Epidermal melanocyte (primary cell): ENCODE results near the gene PPP1R37.

Experiments
- DNase-seq: peaks from one replicate; pipeline ENCODE4 v3.0.0; 2011; ENCODE audit warnings: low spot score; ENCODE audit not compliant: insufficient read length

Gene PPP1R37

GRCh38 chr19:45169602-45170001 is 76.6 kb downstream of the PPP1R37 start:
- DNase-seq = no peak

DNA sequence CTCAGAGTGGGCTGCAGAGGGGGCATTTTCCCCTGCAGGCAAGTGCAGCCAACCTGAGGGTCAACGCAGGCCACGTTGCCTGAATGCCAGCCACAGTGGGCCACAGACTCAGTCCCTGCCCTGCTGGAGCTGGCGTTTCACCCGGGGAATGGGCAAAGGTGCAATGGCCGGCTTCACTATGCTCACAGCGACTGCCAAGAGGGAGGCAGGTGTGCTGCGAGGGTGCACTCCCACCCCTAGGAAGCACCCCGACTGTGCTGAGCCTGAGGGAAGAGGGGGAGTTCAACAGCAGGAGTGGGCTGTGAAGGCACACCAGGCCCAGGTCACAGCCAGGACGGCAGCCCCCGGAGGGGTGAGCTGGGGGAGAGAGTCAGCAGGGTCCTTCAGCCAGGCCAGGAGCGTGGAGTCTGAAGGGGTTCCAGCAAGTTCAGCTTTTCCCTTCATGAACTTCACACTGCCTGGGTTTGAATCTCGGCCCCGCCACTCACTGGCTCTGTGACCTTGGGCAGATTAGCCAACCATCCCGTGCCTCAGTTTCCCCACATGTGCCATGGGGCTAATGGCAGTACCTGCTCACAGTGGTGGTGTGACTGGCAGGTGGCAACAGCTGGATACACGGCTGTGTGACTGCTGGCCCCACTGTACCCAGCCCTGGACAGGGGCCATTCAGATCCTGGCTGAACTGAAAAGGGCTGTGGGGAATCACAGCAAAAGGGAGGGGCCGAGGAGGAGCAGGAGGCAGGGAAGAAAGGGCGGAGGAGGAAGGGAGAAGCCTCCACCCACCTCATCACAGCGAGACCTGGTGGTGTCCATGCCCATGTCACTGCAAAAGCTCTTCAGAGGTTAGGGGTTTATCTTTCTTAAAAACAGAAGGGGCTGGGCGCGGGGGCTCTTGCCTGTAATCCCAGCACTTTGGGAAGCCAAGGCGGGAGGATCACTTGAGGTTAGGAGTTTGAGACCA is 77.4 kb downstream of the PPP1R37 start:
- DNase-seq = no peak

GRCh38 chr19:45171211-45171623 is 78.2 kb downstream of the PPP1R37 start:
- DNase-seq = no peak

DNA sequence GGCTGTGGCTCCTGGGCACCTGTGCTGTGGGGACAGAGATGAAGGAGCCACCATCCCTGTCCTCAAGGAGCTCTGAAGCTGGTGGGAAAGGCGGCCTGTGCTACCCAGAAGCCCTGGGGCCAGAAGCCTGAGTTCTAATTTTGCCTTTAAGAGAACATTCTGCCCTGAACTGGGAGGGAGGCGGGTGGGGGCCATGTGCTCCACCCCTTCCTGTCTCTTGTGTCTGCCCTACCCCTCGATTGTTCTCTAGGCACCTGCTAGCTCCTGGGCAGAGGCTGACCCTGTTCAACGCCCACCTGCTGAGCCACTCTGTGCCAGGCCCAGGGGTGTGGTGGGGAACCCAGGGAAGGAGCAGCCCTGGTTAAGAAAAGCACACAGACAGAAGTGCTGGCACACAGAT is 79.2 kb downstream of the PPP1R37 start:
- DNase-seq = no peak

GRCh38 chr19:45172611-45173208 is 79.7 kb downstream of the PPP1R37 start:
- no peak for DNase-seq

DNA sequence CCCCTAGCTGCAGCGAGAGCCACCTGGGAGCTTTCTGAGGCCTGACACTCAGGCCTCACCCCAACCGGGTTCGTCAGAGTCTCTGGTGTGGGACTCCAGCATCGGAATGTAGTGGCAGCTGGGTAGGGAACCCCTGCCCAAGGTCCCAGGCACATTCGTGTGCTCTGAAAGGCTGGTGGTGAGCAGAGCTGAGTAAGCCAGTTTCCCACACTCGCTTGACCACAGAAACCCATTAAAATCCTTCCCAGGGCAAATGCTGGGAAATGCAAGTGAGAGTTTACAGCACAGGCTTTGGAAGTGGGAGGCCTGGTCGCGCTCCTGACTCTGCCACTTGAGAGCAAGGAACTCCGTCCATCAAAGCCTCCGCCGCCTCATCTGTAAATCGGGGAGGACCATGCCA is 80.8 kb downstream of the PPP1R37 start:
- no peak for DNase-seq

- DNase-seq = no peak
Measured at GRCh38 chr19:45175515-45176345, 82.8 kb downstream of the PPP1R37 start.

GRCh38 chr19:45177817-45178261 is 84.9 kb downstream of the PPP1R37 start, which contains the start of gene TRAPPC6A:
Gene TRAPPC6A (minus strand): TSS chr19:45178237. CDS start chr19:45178218, 19 bp downstream.
- DNase-seq = no peak

GRCh38 chr19:45178262-45179071 is 85.5 kb downstream of the PPP1R37 start, which contains the start of gene BLOC1S3:
Gene BLOC1S3 (plus strand): TSS chr19:45178784. CDS start chr19:45179297, 513 bp downstream.
- peak; percentile 98 for DNase-seq

DNA sequence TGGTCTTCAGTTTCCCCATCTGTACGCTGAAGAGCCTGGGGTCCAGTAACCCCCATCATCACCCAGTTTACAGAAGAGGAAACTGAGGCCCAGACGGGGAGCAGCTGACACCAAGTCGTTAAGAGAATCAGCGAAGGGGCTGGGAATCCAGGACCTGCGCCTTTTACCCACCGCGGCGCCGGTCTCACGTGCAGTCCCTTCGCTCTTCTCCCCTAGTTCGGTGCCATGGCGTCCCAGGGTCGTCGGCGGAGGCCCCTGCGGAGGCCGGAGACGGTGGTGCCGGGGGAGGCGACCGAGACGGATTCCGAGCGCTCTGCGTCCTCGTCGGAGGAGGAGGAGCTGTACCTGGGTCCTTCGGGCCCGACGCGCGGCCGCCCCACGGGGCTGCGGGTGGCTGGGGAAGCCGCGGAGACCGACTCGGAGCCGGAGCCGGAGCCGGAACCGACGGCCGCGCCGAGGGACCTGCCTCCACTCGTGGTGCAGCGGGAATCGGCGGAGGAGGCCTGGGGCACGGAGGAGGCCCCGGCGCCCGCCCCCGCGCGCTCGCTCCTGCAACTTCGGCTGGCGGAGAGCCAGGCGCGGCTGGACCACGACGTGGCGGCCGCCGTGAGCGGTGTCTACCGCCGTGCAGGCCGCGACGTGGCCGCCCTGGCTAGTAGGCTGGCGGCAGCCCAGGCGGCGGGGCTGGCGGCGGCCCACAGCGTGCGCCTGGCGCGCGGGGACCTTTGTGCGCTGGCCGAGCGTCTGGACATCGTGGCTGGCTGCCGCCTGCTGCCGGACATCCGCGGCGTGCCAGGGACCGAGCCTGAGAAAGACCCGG is 86.3 kb downstream of the PPP1R37 start:
- no peak for DNase-seq

DNA sequence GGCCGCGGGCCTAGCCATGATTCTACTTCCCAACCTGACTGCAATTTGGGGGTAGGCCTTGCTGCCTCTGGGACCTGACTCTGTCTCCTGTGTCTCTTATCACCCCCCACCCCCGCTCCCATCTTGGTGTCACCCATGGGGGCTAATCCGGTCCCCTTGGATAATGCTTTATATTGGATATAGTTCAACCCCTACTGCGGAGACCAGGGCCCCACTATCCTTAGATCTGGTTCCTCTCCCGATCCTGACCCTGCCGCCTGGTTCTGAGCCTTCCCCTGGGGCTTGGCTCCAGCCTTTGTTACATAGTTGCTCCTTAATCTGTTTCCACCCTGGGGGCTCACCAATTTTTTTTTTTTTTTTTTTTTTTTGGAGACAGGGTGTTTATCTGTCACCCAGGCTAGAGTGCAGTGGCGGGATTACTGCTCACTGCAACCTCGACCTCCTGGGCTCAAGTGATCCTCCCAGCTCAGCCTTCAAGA is 87.0 kb downstream of the PPP1R37 start:
- no peak for DNase-seq

DNA sequence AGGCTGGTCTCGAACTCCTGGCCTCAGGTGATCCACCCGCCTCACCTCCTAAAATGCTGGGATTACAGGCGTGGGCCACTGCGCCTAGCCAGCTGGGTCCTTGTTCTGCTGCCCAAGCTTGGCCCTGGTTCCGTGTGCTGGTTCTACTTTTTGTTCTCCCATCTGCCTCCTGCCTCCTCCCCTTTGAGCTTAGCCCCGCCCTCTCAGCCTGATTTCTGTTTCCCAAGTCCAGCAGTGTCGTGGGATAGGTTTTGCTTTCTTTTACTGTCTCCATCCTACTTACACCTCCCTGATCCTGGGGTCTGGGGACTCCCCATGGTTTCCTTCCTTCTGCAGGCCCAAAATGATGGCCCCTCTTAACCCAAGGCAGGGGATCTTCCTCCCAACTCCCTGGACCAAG is 88.0 kb downstream of the PPP1R37 start:
- DNase-seq = no peak

DNA sequence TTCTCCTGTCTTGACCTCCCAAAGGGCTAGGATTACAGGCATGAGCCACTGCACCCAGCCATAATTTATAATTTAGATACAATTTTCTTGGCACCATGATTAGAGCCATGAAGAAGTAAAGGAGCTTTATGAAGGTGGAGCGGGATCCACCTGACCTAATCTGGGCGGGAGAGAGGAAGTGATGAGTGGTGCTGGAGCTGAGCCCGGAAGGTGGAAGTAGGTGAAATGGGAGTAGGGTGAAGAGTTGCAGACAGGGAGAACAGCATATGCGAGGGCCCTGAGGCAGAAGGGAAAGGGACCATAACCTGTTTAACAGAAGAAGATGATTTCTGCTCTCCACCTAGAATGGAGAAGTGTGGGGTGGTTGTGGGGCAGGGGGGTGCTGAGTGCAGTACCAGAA is 89.8 kb downstream of the PPP1R37 start:
- no peak for DNase-seq

- DNase-seq = no peak
Measured at GRCh38 chr19:45184115-45184514, 91.1 kb downstream of the PPP1R37 start.

GRCh38 chr19:45186509-45187334 is 93.7 kb downstream of the PPP1R37 start:
- no peak for DNase-seq

GRCh38 chr19:45187421-45188100 is 94.6 kb downstream of the PPP1R37 start:
- DNase-seq = no peak

DNA sequence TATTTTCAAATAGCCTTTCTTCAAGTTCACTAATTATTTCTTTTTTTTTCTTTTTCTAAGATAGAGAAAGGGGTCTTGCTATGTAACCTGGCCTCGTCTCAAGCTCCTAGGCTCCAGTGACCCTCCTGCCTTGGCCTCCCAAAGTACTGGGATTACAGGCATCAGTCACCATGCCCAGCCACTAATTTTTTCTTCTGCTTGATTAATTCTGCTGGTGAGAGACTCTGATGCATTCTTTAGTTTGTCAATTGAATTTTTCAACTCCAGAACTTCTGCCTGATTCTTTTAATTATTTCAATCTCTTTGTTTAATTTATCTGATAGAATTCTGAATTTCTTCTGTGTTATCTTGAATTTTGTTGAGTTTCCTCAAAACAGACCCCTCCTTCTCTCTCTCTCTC is 97.0 kb downstream of the PPP1R37 start:
- DNase-seq = no peak

GRCh38 chr19:45191375-45191774 is 98.4 kb downstream of the PPP1R37 start:
- no peak for DNase-seq
